Activated CD4-positive, alpha-beta T cell treated with anti-CD3 and anti-CD28 coated beads, Interleukin-10, Interleukin-2, amounts not matched to agents 100 ng/mL and 50 ng/mL, durations not matched to agents 16 hours and 8 hours (primary cell): ENCODE data around the gene HTR4.
"Not testable (repeated sequence)": the region's sequence is repeated elsewhere in the genome, so short reads cannot be mapped to it uniquely, and the experiment has no call there.

ENCODE experiments used
- DNase-seq: peaks from one replicate; pipeline ENCODE4 v3.0.0-alpha.2; 2020

HTR4 gene

GRCh38 chr5:148599187-148599586 lies 55.1 kb downstream of the HTR4 start:
- DNase-seq = no peak

- DNase-seq = no peak
Observed at GRCh38 chr5:148595697-148596096, 58.6 kb downstream of the HTR4 start.

- no peak for DNase-seq
Observed at GRCh38 chr5:148586796-148587195, 67.5 kb downstream of the HTR4 start.

- DNase-seq = no peak
Observed at GRCh38 chr5:148585988-148586387, 68.3 kb downstream of the HTR4 start.

- DNase-seq = no peak
Observed at GRCh38 chr5:148584103-148584502, 70.2 kb downstream of the HTR4 start.

GRCh38 chr5:148583421-148583965 lies 70.8 kb downstream of the HTR4 start:
- no peak for DNase-seq

- no peak for DNase-seq
Observed at GRCh38 chr5:148574167-148574566, 80.2 kb downstream of the HTR4 start.

GRCh38 chr5:148573374-148573773 lies 81.0 kb downstream of the HTR4 start:
- DNase-seq = no peak

GRCh38 chr5:148569948-148570347 lies 84.4 kb downstream of the HTR4 start:
- DNase-seq = no peak

- no peak for DNase-seq
Observed at GRCh38 chr5:148565148-148565547, 89.2 kb downstream of the HTR4 start.

GRCh38 chr5:148563021-148563420 lies 91.3 kb downstream of the HTR4 start:
- no peak for DNase-seq

- peak; percentile 4 for DNase-seq
Observed at GRCh38 chr5:148561801-148562311, 92.5 kb downstream of the HTR4 start.

GRCh38 chr5:148559461-148559860 lies 94.9 kb downstream of the HTR4 start:
- no peak for DNase-seq

- DNase-seq = no peak
Observed at GRCh38 chr5:148558892-148559291, 95.4 kb downstream of the HTR4 start.

GRCh38 chr5:148556835-148557234 lies 97.5 kb downstream of the HTR4 start:
- DNase-seq = no peak

- DNase-seq = no peak
Observed at GRCh38 chr5:148554621-148555020, 99.7 kb downstream of the HTR4 start.

- no peak for DNase-seq
Observed at GRCh38 chr5:148543727-148544126, 110.6 kb downstream of the HTR4 start.

- no peak for DNase-seq
Observed at GRCh38 chr5:148542812-148543211, 111.5 kb downstream of the HTR4 start.

- DNase-seq = no peak
Observed at GRCh38 chr5:148541054-148541835, 113.1 kb downstream of the HTR4 start.

- DNase-seq = no peak
Observed at GRCh38 chr5:148540647-148541046, 113.7 kb downstream of the HTR4 start.

- no peak for DNase-seq
Observed at GRCh38 chr5:148539851-148540250, 114.5 kb downstream of the HTR4 start.

GRCh38 chr5:148535190-148535589 lies 119.1 kb downstream of the HTR4 start:
- no peak for DNase-seq

- DNase-seq = no peak
Observed at GRCh38 chr5:148532969-148533670, 121.2 kb downstream of the HTR4 start.

GRCh38 chr5:148529450-148529849 lies 124.9 kb downstream of the HTR4 start:
- DNase-seq = not testable (repeated sequence)
